Activated CD4-positive, alpha-beta T cell treated with anti-CD3 and anti-CD28 coated beads, Interleukin-2, amount 50 U/mL, for 24 hours (primary cell): ENCODE results near the gene PORCN.
"Not testable (repeated sequence)": the region's sequence is repeated elsewhere in the genome, so short reads cannot be mapped to it uniquely, and the experiment has no call there.

Experiments
- DNase-seq, 2 donors: peaks; one replicate each; pipeline ENCODE4 v3.0.0-alpha.2; 2020; ENCODE audit warnings: low read depth in 1 of 2, low spot score in 1 of 2

Gene PORCN

DNA sequence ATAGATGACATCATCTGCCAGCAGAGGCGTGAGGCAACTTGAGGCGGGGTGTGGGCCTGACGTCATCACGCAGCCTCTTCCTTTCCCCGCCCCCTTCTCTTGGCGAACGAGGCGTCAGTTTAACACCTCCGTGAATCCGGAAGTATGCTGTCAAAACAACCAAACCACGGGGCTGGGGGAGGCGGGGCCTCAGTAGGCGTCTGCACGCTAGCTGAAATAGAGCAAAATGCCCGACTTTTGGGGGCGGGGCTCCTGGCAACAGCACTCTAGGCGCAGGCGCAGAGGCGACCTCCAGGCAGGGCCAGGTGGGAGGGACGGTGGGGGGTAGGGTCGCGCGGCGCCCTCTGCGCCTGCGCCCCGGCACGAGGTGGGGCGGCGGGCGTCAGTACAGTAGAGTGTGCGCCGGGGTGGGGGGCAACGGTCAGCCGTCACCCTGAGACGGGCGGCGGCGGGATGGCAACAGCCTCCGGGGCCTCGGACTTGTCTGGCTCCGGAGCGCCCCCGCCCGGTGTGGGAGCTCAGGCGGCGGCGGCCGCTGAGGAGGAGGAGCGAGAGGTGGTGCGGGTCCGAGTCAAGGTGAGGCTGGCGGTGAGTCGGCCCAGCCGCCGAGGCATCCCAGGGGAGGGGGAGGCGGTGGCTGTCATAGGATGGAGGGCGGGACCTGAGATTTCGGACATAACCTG is 30.7 kb downstream of the PORCN start, which contains the start of gene TBC1D25:
TBC1D25 (plus strand) TSS at position 370 of the 683 bp plus-strand sequence; CDS start at position 454, 84 bp downstream.
- peak; percentile 83 to 94 for DNase-seq

DNA sequence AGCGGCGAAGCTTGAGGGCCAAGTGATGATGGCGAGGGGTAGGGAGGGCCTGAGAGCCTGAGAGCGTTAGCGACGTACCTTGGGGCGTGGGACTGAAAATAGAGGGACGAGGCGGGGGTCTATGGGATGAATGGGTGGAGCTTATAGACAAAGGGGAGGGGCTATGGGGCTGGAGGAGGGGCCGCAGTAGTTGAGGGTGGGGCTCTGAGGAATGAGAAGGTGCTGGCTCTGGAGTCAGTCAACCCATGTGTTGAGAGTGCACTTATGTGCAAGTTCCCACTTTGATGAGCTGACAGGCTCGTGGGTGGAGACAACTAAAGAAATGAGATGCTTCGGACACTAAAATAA is 31.2 kb downstream of the PORCN start:
- DNase-seq = peak in 1 of 2 donors; percentile 43

DNA sequence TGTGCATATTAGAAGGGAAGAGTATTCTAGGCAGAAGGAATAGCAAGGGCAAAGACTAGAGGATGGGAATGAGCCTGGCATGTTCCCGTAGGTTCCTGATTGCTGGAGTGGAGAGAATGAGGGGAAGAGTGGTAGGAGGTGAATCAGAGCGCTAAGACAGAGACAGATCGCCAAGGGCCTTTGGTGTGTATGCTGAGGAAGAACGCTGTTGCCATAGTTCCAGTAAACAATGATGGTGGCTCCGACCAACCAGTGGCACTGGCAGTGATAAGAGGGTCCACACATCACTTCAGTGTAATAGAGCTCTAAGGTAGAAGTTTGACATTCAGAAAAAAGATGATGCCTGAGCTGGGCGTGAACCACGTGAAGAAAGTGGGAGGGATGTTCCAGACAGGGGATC is 31.7 kb downstream of the PORCN start:
- DNase-seq = no peak

DNA sequence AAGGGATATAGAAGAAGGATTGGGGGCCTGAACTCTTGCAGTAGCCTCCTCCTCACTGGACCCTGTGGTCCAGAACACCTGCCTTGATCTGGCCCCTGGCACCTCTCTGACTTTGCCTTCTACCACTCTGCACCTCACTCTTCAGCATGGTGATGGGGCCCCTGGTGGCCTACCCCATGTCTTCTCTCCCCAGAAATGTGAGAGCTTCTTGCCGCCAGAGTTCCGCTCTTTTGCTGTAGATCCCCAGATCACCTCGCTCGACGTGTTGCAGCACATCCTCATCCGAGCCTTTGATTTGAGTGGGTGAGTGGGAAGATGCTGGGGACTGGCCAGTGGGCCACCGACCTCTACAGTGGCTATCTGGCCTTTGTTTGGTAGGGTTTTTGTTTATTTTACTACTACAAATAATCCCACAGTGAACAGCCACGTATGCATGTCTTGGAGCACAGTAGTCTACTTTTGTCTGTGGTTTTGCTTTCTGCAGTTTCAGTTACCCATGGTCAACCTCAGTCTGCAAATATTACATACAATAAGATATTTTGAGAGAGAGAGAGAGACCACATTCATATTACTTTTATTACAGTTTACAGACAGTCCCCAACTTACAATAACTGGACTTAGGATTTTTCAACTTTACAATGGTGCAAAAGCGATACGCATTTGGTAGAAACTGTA is 32.5 kb downstream of the PORCN start:
- DNase-seq = no peak

DNA sequence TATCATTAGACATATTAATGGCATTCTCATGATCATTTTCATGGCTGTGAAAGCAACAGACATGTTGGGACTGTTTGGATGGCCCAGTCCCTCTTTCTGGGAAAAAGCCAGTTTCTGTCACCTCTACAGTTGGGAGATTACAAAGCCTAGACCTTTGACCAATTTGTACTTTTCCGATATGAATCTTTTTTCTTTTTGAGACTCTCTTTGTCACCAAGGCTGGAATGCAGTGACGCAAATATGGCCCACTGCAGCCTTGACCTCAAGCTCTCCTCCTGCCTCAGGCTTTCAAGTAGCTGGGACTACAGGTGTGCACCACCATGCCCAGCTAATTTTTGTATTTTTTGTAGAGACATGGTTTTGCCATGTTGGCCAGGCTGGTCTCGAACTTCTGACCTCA is 40.1 kb downstream of the PORCN start:
- DNase-seq = no peak

DNA sequence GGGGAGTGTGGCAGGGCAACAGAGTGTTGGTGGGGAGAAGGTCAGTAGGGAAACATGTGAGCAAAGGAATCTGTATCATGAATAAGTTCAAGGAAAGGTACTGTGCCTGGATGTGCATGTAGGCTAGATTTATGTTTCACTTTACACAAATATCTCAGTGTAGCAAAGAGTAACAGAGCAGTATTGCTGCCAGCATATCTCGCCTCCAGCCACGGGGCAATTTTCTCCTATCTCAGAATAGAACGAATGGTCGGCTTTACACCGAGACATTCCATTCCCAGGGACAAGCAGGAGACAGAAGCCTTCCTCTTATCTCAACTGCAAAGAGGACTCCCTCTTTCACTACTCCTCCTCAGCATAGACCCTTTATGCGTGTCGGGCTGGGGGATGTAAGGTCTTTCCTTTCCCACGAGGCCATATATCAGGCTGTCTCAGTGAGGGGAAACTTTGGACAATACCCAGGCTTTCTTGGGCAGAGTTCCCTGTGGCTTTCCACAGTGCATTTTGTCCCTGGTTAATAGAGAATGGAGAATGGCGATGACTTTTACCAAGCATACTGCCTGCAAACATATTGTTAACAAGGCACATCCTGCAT is 47.0 kb downstream of the PORCN start:
- DNase-seq = not testable (repeated sequence)

DNA sequence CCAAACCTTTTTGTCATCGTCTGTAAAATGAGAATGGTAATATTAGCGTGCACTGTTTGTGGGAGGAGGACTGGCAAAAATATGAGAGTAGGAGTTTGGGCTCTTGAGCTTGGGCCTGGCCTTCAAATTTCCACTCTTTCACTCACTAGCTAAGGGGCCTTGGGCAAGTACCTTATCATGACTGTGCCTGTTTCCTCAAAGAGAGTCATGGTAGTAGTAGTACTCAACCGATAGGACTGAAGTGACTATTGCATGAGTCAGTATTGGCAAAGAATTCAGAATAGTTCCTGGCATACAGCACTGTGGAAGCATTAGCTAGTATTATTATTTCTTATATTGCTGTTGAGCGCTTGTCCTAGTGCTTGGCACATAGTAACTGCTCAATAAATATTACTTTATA is 49.5 kb downstream of the PORCN start:
- no peak for DNase-seq

DNA sequence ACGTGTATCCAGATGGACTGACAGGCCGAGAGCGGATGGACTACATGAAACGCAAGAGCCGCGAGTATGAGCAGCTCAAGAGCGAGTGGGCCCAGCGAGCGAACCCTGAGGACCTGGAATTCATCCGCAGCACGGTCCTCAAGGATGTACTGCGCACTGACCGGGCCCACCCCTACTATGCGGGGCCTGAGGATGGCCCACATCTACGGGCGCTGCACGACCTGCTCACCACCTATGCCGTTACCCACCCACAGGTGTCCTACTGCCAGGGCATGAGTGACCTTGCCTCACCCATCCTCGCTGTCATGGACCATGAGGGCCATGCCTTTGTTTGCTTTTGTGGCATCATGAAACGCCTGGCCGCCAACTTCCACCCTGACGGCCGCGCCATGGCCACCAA is 50.8 kb downstream of the PORCN start:
- DNase-seq = no peak

DNA sequence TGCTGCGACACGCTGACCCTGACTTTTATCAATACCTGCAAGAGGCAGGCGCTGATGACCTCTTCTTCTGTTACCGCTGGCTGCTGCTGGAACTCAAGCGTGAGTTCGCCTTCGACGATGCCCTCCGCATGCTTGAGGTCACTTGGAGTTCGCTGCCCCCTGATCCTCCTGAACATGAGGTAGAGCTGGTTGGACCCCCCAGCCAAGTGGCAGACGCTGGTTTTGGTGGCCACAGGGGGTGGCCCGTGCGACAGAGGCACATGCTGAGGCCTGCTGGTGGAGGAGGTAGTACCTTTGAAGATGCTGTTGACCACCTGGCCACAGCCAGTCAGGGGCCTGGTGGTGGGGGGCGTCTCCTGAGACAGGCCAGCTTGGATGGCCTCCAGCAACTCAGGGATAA is 51.3 kb downstream of the PORCN start:
- no peak for DNase-seq

DNA sequence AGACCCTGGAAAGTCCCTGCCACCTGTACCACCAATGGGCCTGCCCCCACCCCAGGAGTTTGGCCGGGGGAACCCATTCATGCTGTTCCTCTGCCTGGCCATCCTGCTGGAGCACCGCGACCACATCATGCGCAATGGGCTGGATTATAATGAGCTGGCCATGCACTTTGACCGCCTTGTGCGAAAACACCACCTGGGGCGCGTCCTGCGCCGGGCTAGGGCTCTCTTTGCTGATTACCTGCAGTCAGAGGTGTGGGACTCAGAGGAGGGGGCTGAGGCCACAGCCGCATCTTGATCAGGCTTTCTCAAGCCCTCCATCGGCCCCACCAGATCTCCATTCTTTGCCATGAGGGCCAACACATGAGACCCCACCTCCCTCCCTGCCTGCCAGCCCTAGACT is 51.9 kb downstream of the PORCN start:
- DNase-seq = no peak

DNA sequence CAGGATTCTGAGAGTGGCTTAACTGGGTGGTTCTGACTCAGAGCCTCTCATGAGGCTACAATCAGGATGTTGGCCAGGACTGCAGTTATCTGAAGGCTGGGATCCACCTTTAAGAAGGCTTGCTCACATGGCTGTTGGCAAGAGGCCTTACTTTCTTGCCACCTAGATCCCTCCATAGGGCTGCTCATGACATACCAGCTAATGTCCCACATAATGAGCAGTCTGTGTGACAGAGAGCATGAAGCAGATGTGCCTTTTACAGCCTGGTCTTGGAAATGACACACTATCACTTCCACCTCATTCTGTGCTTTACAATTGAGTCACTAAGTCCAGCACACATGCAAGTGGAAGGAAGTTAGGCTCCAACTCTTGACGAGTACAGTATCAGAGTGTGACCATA is 61.2 kb downstream of the PORCN start:
- no peak for DNase-seq
